SU-DHL-6 (cell line): ENCODE measurements around the gene ZNF440.

ENCODE experiments used
- H2AFZ ChIP-seq: fragments of 200-600 bp; sonication (generic); 2 replicates; pipeline ENCODE4 v1.6.1; 2014; ENCODE audit warnings: low read depth, mild to moderate bottlenecking, moderate library complexity, mixed read lengths, antibody characterized with exemption, low read length; ENCODE audit not compliant: severe bottlenecking
- H3F3A ChIP-seq: fragments of 200-600 bp; shearing (Covaris generic); 2 replicates; pipeline ENCODE4 v1.6.0; 2016; ENCODE audit warnings: antibody characterized with exemption, mild to moderate bottlenecking; ENCODE audit not compliant: insufficient read depth
- H3K27ac ChIP-seq: fragments of 200-600 bp; sonication (generic); 2 replicates; pipeline ENCODE4 v1.5.1; 2016; ENCODE audit warnings: low read depth, mild to moderate bottlenecking, low read length, moderate library complexity, mixed read lengths
- H3K27me3 ChIP-seq: fragments of 200-600 bp; sonication (generic), shearing (Covaris generic); 2 replicates; pipeline ENCODE4 v1.6.0; 2014; ENCODE audit warnings: mild to moderate bottlenecking, low read length
- H3K36me3 ChIP-seq: fragments of 200-600 bp; sonication (generic); 2 replicates; pipeline ENCODE4 v1.6.1; 2014; ENCODE audit warnings: mild to moderate bottlenecking, low read length, mixed read lengths
- H3K4me2 ChIP-seq: fragments of 300-600, 200-600 bp; shearing (Covaris generic), sonication (generic); 2 replicates; pipeline ENCODE4 v1.6.0; 2014; ENCODE audit warnings: low read length, low read depth, mild to moderate bottlenecking; ENCODE audit not compliant: poor library complexity, severe bottlenecking
- H3K4me3 ChIP-seq: fragments of 200-600 bp; sonication (generic); 2 replicates; pipeline ENCODE4 v1.5.1; 2014; ENCODE audit warnings: antibody characterized with exemption, low read length, mild to moderate bottlenecking, mixed read lengths; ENCODE audit not compliant: insufficient read depth, poor library complexity, severe bottlenecking
- H3K79me2 ChIP-seq: fragments of 200-600 bp; sonication (generic); 2 replicates; pipeline ENCODE4 v1.6.1; 2014; ENCODE audit warnings: mild to moderate bottlenecking, low read length, moderate library complexity; ENCODE audit not compliant: insufficient read depth
- H3K9ac ChIP-seq: fragments of 200-600 bp; sonication (generic); 2 replicates; pipeline ENCODE4 v1.7.0; 2014; ENCODE audit warnings: mild to moderate bottlenecking, low read length
- H3K9me2 ChIP-seq: fragments of 200-600 bp; sonication (generic); replicated peaks from 2 replicates; pipeline ENCODE4 v1.6.1; 2014; ENCODE audit warnings: low read length; ENCODE audit not compliant: insufficient read depth
- H3K9me3 ChIP-seq: fragments of 200-600 bp; sonication (generic); 2 replicates; pipeline ENCODE4 v1.6.1; 2014; ENCODE audit warnings: low read length, mixed read lengths; ENCODE audit not compliant: insufficient read depth
- H4K20me1 ChIP-seq: fragments of 200-600 bp; sonication (generic); 2 replicates; pipeline ENCODE4 v1.6.1; 2014; ENCODE audit warnings: low read depth, mild to moderate bottlenecking, antibody characterized with exemption, low read length, moderate library complexity, mixed read lengths
- CTCF ChIP-seq: fragments of 200-600 bp; sonication (generic); IDR thresholded peaks from one replicate; pipeline ENCODE4 v1.5.1; 2017; ENCODE audit warnings: antibody characterized with exemption, mild to moderate bottlenecking, low read length, moderate library complexity; ENCODE audit not compliant: insufficient read depth, poor library complexity, severe bottlenecking
- EZH2phosphoT487 ChIP-seq: fragments of 200-600 bp; sonication (generic), shearing (Covaris generic); conservative IDR thresholded peaks from 2 replicates; pipeline ENCODE4 v1.6.1; 2018; ENCODE audit warnings: mild to moderate bottlenecking, antibody characterized with exemption, low read length, moderate library complexity, mixed read lengths

Gene ZNF440

GRCh38 chr19:11882606-11883005 is 68.5 kb downstream of the ZNF440 start:
- H3K79me2 ChIP-seq: no peaks in the 10 kb centered on the region
- H3K4me3 ChIP-seq: no peak overlapping the region
- H3K36me3 ChIP-seq: no peaks in the 10 kb centered on the region
- H3K27ac ChIP-seq: no peak overlapping the region
- H3K27me3 ChIP-seq: no peaks in the 10 kb centered on the region
- no peak overlapping the region for H3K4me2 ChIP-seq
- H3F3A ChIP-seq: no peaks in the 10 kb centered on the region
- H3K9ac ChIP-seq: no peak overlapping the region
- no peak overlapping the region for H2AFZ ChIP-seq
- no peaks in the 10 kb centered on the region for H4K20me1 ChIP-seq
- no peaks in the 10 kb centered on the region for H3K9me3 ChIP-seq
- no peak for TF ChIP-seq EZH2phosphoT487
- TF ChIP-seq CTCF: no peak
- no peaks in the 10 kb centered on the region for H3K9me2 ChIP-seq
